Renal cortical epithelial cell (primary cell): ENCODE data around the gene CYBC1. TPM values are rescaled to one million over a fixed set of nuclear protein-coding genes. Genes with fewer than 3 reads are reported as not detected.

Experiments used
- DNase-seq: peaks from one replicate; pipeline ENCODE4 v3.0.0-alpha.2; 2011; ENCODE audit warnings: low read depth
- total RNA-seq: library from RNA; depleted of rRNA; stranded (reverse); fragments of >200 nt; gene quantifications from 2 replicates; pipeline ENCODE4 v1.2.3, GENCODE V29; 2014

CYBC1 gene
- total RNA-seq, result 30.6 and 100 TPM in 2 replicates

DNA sequence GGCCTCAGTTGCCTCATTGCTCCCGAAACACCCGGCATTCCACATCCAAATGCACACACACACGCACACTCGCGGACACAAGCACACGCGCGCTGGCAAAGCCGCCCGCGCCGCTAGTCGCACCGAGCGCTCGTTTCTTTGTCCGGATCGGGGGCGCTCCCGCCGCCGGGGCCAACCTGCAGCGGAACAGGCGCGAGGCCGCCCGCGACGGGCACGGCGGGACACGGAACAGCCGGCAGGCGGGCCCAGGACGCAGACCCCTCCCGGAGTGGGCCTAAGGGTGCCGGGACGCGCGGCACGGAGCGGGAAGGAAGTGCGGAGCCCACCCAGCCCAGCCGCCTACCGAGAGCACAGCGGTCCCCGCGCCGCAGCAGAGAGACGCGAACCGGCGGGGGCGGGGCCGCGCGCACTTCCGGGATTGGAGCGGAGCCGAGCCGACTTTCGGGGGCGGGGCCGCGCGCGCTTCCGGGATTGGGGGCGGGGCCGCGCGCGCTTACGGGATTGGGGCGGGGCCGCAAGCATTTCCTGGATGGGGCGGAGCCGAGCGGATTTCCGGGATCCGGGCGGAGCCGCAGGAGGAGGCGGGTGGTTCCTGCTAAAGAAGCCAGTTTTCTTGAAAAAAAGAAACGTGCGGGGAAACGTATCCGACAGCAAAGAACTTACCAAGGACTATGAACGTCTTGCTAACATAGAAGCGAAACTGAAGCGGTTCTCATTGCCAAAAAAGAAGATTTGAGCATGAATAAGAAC, at the start of gene CYBC1:
Gene CYBC1, minus strand, starts transcription at position 396 of the 750 bp plus-strand sequence. CDS start 1,498 bp downstream, outside the sequence.
- DNase-seq, result peak; percentile 85

- peak; percentile 59 for DNase-seq
These were observed 47.2 kb upstream of the CYBC1 start for GRCh38 chr17:82497483-82498405.

GRCh38 chr17:82496529-82497434, 46.2 kb upstream of the CYBC1 start:
- DNase-seq, result peak; percentile 75

DNA sequence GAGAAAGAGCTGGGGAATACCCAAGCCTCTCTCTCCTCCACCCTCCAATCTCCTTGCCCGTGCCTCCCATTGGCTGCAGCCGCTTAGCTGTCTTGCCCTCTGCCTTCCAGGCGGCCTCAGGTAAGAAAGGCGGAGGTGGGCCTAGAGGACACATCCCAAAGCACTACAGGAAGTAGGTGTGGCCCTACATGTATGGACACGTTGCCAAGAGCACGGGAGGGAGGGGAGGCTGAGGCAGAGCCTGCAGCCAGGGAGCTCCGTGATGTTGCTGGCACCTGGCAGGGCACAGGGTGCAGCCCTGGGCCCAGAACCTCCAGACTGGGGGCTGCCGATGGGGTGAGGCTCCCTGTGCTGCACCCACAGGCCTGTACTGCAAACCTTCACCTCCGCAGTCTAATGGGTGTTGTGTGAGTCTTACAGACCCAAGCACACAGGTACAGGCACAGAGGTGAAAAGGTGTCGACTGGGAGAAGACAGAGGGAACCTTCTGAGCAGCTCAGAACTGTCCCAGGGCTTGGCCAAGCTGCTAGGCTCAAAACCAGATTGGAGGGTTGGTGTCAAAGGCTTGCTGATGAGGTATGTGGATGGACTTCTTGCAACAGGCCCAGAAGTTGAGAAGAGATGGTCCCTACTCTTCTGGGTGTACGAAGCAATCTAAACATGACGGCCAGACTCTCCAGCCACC, 45.4 kb upstream of the CYBC1 start:
- DNase-seq, result no peak

DNA sequence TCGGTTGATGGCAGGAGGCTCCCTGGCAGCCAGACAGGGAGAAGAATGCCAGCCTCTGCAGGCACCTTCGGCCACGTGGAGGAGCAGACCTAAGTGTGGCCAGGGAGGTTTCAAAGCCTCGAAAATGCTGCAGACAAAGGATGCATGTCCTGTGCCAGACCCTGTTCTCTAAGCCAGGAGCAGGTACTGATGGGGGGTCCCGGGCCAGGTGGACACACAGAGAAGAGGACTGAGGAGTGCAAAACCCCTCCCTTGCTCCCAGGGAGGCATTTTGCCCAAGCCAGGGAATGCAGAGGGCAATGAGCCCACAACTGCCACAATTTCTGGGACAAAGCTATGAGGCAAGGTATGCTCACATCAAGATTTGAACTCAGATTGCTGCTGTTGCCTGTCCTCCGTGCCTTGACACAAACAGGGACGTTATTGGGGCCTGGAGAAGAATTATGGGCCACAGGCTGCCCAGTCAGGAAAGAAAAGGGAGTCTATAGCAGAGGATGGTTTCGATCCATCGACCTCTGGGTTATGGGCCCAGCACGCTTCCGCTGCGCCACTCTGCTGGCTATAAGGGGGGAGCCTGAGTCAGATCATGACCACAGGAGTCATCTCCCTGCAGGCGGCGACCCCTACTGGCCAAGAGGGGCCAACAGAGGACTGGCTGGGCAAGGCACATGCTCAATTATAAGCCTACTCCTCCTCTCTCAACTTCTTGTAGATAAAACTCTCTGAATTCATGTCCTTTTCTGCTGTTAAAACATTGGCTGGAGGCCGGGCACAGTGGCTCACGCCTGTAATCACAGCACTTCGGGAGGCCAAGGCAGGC, 43.9 kb upstream of the CYBC1 start:
- peak; percentile 77 for DNase-seq

- DNase-seq, result no peak
These were observed 42.8 kb upstream of the CYBC1 start for GRCh38 chr17:82493226-82493781.

DNA sequence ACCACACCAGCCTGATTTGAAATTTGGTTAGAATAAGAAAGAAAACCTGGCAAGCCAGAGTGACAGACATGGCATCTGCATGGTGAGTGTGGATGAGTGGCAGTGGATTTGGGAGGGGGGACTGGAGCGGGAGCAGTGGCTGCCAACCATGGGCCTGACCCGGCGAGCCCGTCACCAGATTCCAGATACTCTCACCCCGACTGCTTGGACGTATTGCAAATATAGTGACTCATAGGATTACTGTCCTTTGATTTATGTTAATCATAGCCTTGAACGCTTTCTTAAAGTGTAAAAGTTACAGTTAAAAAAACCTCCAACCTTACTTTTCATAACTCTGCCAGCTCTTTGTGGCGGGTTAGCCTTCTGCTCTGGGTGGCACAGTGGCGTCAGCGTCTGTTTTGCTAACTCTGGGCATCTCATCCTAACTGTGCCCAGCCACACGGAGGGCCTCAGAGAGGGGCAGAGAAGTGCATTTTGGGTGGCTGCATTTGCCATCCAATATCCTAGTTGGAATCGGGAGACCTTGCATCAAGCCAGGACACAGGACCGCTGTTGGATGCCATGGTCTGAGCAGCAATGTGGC, 42.2 kb upstream of the CYBC1 start:
- DNase-seq, result no peak

DNA sequence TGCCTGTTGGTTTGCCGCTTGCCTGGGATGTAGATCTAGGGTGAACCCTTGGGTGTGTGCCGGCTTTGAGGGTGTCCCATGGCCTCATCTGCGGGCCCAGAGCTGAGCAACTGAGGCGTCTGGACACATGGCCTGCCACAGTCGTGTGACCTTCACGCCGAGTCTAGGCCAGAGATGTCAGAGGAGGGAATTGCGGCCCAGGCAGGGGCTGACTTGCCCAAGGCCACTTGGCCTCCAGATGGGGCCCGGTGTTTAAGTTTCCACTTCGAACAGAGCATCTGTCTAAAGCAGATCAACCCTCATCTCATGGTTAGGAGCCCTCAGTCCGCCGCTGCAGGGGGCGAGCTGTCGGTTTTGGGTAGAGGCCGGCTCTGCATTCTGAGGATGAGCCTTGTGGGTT, 41.0 kb upstream of the CYBC1 start:
- no peak for DNase-seq

DNA sequence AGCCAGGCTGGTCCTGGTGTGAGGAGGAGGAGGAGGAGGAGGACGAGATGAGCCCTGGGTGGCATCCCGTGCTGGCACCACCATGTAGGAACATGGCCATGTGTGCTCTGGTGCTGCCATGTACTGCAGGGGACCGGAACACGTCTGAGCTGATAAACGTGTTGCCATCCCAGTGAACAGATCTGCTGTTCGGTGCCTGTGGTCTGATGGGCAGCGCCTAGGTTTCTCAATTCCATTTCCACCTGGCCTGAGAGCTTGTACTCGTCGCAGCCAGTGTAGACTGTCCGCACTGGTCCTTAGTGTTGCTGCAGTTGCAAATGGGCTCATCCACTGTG, 40.6 kb upstream of the CYBC1 start:
- DNase-seq, result no peak

GRCh38 chr17:82490512-82491195, 40.1 kb upstream of the CYBC1 start:
- no peak for DNase-seq

DNA sequence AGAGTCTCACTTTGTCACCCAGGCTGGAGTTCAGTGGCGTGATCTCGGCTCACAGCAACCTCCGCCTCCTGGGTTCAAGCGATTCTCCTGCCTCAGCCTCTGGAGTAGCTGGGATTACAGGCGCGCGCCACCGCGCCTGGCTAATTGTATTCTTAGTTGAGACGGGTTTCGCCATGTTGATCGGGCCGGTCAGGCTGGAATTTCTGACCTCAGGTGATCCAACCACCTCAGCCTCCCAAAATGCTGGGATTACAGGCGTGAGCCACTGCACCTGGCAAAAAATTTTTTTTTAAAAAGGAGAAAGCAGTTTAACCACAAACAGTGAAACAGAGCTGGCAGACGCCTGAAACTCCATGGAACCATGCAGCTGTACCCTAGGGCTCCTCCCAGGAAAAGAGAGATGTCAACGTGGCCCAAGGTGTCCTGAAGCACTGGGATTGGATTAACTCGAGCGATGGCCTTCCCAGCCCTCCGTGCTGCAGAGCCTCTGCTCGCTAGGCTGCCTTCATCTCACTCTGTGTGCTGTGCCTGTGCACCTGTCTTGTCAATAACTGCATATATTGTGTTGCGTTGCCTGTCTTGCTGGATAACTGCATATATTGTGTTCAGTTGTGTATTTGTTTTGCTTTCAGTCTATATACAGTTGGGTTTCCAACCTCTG, 39.4 kb upstream of the CYBC1 start:
- DNase-seq, result no peak

- DNase-seq, result no peak
These were observed 38.6 kb upstream of the CYBC1 start for GRCh38 chr17:82489117-82489516.

DNA sequence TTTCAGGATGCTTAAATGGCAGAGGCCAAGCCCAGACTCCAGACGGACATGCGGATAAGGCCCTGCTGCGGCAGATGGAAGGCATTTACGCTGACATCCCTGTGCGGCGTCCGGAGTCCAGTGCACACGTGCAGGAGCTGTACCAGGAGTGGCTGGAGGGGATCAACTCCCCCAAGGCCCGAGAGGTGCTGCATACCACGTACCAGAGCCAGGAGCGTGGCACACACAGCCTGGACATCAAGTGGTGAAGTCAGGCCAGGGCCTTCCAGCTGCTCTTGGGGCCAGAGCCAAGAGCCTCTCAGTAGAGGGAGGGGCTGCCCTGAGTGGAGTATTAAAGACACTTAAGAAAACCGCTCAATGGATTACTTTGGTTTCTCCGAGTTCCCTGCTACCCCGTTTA, 37.4 kb upstream of the CYBC1 start:
- DNase-seq, result no peak

- no peak for DNase-seq
These were observed 35.9 kb upstream of the CYBC1 start for GRCh38 chr17:82486231-82487094.

DNA sequence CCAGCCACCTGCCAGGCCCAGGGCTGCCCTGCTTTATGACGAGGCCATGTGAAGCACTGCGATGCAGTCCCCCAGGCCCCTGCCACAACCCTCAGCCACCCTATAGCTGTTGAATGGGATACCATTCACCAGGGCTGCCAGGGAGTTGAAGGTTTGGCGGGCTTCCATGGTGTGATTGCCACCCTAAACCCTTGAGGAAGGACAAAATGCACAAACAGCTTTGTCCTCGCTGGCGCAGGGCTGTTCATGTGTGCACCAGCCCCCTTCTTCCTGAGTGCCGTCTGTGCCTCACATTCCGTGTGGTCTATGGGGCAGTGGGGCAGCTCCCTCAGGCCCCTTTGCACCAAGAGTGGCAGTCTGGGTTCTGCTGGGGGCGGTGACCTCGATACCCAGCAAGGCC, 33.3 kb upstream of the CYBC1 start:
- no peak for DNase-seq

DNA sequence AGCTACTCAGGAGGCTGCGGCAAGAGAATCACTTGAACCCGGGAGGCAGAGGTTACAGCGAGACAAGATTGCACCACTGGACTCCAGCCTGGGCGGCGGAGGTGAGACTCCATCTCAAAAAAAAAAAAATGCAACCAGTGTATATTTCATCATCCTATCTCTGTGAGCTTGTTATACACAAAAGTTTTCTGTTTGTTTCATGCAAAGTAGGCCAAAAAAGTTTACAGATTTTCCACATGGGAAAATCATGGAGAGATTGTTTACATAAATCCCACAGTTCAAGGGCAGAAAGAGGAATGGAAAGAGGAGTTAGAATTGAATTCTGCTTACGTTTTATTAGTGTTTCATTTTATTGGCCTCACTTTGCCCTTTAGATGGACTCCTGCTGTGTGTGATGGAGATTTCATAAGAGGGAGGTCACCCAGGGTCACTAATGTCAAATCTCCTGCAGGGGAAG, 32.7 kb upstream of the CYBC1 start:
- DNase-seq, result no peak

GRCh38 chr17:82480318-82480717, 29.8 kb upstream of the CYBC1 start:
- no peak for DNase-seq

DNA sequence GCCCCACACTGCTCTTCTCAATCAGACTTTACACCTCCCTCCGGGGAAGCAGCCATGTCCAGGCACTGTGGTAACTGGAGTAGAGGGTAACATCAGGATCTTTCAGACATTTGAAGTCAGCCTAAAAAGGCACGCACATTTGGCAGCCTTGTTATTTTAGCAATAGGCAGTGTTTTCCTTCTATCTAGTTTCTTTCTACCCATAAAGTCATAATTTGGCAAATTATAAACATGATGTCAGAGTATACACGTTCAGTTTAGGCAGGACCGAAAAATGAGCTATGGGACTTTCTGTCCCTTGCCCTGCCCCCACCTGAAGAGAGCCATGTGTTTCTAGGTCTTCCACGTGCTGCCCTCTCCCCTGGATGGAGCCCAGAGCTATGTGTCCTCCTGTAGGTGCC, 29.1 kb upstream of the CYBC1 start:
- DNase-seq, result no peak
